ENCODE measurements around the gene HFE.

DNA sequence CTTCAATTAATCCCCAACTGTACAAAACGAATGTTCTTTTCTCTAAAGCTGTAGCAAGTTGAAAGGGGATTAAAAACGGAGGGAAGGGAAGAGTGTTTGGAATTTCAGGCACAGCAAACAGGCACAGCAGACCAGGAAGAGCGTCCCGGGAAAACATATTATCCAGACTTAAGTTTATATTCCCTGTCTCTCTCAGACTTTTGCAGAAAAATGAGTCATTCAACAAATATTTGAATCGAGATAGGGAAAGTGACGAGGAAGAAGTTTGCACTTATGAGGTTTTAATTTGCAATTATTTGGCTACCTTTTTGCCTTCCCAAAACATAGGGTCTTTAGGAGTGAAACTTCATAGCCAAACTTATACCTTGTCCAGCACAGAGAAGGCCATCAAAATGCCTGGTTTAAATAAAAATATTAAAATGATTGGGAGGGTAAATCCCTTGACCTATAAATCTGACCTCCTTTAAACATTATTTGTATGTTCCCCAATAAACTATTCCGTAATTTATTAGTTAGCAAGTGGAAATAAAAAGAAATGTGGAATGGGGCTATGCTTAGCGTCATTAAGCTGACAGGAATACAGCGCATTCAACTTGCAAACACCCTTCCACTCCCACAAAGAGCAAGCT is 16.0 kb downstream of the HFE start:
- no peak for TF ChIP-seq EZH2 (IDR thresholded peaks at IDR 0.05; ENCODE audit: insufficient read depth, poor library complexity, severe bottlenecking)
- TF ChIP-seq EZH2phosphoT487 (IDR thresholded peaks at IDR 0.05; ENCODE audit: insufficient read depth, low read depth): no peak
